Activated naive CD4-positive, alpha-beta T cell (primary cell): ENCODE data around the gene CHCHD4.
A peak's percentile ranks its signal among the peaks of the same experiment; 100 is the strongest.

Experiments used
- DNase-seq, 4 experiments: peaks; one replicate each; lab custom pipeline; 2025; lab: John Stamatoyannopoulos, UW

The CHCHD4 gene

DNA sequence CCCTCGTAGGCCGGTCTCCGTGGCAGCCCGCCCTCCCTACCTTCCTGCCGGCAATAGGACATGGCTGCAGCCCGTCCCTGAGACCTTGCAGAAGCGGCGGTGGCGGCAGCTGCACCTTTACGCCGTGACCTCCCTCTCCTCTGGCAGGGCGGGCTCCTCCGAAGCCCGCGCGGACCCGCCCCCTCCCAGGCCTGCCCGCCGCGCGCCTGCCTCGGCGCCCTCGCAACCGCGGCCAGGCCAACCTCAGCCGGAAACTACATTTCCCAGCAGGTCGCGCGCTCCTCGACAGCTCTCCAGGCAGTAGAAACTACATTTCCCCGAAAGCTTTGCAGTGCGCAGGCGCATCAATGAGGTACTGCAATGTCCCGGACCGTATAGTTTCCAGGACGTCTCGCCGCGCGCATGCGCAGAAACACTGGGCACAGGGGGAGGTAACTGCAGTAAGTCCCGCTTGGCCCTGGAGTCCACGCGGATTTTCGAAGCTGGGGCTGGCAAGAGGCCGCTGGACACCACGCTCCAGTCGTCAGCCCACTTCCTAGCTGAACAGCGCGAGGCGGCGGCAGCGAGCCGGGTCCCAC, at the start of gene CHCHD4, which contains the start of gene TMEM43:
Gene CHCHD4, minus strand, starts transcription at position 256 of the 578 bp plus-strand sequence. Its CDS starts 194 bp downstream, at position 62.
Gene TMEM43, plus strand, starts transcription at position 438 of the 578 bp plus-strand sequence. CDS start 142 bp downstream, outside the sequence.
- peak; percentile 93 to 97 (median 96) for DNase-seq

DNA sequence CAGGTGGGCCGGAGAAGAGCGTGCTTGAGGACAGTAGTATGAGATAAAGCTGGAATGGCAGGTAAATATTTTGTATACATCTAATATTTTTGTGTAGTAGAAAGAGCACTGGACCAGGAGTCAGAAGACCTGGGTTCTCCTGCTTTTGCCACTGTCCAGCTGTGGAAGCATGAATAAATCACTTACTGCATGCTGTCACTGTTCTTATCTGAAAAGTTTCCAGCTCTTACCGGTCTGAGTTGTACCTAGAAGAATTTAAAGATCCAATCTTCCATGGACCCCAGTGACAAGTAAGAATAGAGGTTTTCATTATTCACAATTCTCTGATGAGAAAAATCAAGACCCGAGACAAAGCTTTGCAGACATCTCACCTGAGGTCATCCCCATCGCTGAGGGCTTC, 47.8 kb upstream of the CHCHD4 start:
- DNase-seq: no peak

- DNase-seq: no peak
These were observed 46.0 kb upstream of the CHCHD4 start for GRCh38 chr3:14170531-14171159.

DNA sequence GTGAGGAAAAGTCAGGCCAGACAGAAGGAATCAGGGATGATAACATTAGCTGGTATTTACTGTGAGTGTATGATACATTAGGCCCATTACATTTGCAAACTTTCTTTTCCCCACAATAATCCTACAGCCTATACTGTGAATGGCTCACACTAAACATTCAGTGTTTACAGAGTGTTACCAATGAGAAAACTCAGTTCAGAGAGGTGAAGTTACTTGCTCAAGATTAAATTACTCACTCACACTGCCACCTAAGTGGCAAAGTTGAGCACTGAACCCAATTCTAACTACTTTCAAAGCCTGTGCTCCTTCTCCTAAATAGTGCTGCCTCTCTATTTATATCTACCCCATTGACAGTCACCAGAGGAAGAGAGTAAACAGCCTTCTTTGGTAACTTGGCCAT, 45.2 kb upstream of the CHCHD4 start:
- no peak for DNase-seq

DNA sequence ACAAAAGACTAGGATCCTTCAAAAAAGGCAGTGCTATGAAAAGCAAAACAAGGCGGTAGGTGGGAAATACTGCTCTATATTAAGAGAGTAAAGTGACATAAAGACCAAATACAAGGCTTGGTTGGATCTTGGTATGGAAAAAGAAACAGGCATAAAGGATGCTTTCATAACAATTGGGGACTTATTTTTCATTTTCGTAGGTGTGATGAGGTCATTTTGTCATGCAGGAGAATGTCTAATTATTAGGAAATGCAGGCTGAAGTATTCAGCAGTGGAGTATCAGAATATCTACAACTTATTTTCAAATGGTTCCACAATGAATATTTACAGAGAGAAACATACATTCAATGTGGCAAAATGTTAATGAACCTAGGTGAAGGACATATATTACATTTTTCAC, 44.8 kb upstream of the CHCHD4 start:
- DNase-seq: no peak

DNA sequence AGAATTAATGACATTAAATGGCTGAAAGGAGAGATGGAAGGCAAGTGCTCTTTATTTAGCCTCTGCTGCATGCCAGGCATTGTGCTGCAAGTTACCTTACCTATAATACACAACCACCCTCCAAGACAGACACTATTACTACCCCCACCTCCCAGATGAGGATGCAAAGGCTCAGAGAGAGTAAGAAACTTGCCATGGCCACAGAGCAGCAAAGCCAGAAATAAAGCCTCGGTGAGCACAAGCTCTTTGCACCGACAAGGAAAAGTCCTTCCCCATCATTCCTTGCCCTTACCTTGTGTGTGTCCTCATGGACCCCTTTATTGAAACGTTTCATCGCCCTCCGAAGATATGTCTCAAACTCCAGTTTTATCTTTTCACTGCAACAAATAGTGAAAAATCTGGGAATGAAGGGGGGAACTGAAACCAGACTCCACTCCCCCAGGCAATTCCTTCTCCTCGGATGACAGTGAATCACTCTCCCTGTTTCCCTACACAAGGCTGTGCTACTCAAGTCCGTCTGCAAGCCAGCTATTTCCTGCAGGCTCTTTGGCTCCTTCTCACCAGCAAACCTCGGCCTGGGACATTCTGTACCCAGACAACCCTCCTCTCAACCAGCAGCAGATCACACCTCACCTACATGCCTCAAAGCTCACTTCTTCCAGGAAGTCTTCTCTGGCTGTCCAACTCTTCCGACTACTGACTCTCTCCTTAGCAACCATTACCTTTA, 42.4 kb upstream of the CHCHD4 start:
- DNase-seq: no peak

DNA sequence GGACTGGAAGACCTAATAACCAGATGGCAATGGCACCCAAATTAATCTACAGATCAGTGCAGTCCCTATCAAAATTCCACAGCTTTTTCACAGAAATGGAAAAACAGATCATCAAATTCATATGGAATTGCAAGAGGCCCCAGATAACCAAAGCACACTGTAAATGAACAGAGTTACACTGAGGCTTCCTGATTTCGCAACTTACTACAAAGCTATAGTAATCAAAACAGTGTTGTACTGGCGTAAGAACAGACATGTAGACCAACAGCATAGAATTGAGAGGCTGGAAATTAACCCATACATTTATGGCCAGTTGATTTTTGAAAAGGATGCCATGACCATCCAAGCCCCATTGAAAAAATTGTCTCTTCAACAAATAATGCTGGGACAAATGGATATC, 37.5 kb upstream of the CHCHD4 start:
- DNase-seq: no peak

DNA sequence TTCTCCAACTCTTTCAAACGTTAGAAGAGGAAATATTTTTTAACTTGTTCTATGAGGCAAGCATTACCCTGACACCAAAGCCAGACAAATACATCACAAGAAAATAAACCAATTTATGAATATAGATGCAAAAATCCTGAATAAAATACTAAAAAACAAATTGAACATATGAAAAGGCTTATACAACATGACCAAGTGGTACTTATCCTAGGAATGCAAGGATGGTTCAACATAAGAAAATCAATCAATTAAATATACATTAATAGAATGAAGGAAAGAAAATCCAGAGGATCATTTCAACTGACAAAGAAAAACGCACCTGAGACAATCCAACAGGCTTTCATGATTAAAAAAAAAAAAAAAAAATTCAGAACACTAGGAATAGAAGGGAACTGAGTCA, 36.6 kb upstream of the CHCHD4 start:
- DNase-seq: no peak

DNA sequence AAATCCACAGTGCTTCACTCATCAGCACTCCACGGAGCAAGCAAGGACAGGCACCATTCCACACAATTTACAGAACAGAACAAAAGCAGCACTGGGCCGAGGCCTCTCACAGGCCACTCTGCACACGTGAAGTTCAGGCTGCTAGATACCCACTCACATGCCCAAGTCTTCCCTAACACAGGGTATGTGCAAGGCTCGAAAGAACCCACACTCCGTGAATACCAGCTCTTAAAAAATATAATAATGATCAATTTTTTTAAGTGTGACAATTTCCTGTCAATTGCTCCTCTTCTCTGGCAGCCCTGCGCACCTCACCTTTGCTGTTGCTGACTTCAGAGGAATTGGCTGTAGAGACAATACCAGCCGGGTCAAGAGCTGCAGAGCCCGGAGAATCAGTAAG, 34.8 kb upstream of the CHCHD4 start:
- DNase-seq: no peak

- DNase-seq: no peak
These were observed 33.7 kb upstream of the CHCHD4 start for GRCh38 chr3:14158370-14158769.

- no peak for DNase-seq
These were observed 33.3 kb upstream of the CHCHD4 start for GRCh38 chr3:14157951-14158350.

DNA sequence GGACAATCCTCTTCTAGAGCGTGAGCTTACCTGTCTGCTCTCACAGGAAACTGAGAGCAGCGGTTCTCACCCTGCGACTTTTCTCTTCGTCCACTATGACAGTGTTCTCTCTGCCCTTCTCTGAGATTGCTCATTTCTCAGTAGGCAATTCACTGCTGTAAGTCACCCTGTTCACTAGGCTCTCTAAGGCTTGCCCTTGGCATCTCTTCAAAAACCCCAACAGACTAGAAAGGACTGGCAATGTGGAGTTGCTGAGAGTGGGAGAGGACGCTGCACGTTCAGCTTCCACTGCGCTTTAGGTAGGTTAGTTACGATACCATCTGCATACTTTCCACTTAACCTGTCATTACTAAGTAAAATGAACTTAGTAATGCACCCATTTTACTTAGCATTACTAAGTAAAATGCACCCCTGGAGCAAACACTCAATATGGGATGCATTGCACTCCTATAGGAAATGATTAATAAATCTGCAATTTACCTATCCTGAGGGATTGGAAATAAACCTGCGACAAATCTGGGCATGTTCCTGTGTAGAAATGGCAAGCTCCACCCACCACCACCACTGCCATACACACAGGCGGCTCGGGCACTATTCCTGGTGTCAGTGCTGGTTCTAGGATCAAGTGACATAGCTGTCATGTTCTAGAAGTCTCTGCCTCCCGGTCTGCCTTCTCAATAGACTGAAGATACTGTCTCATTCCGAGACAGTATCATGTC, 32.3 kb upstream of the CHCHD4 start:
- DNase-seq: no peak

GRCh38 chr3:14156201-14156600, 31.5 kb upstream of the CHCHD4 start:
- DNase-seq: no peak

DNA sequence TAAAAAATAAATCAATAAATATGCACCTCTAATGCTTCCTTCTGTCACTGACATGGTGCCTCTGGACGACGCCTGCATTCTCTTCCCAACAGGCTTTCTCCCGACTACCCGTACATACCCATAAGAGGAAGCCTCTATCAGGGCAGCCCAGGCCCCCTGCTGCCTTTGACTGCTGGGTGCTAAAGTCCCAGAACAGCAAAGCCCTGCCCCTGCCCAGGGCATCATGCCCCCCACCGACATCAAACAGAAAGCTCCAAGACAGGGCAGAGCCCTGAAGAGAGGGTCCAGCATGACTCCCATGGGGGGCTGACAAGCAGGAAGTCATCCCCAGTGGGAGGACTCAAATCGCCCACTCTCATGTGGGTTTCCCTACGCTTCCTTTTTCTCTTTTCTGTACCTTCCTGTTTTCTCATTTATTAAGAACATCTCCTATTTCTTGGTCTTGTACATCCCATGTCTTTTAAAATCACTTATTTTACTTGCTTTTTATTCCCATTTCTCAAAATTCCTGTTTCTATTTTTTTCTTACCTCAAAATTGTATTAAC, 30.3 kb upstream of the CHCHD4 start:
- DNase-seq: no peak

DNA sequence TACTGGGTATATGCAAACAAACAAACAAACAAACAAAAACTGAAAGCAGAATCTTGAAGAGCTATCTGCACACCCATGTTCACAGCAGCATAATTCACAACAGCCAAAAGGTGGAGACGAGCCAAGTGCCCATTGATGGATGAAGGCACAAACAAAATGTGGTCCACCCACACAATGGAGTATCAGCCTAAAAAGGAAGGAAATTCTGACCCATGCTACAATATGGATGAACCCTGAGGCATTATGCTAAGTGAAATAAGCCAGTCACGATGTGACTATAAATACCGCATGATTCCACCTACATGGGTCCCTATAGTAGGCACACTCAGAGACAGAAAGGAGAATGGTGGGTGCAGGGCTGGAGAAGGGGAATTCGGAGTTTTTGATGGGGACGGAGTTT, 29.6 kb upstream of the CHCHD4 start:
- DNase-seq: no peak

DNA sequence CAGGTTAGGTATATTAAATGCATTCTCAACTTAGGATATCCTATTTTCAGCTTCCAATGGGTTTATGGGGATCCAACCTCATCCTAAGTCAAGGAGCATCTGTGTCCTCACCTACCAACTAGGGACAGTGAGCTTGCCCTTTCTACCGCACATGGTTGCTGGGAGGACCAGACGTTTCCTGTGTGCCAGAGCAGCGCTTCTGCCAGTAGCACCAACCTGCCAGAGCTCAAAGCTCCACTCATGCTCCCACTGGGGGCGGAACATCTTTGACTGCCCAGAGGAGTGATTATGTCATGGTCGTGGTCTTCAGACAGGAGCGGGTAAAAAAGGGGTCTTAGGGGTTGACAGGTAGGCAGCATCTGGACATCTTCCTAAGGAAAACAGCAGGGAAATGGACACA, 29.0 kb upstream of the CHCHD4 start:
- no peak for DNase-seq

- no peak for DNase-seq
These were observed 28.3 kb upstream of the CHCHD4 start for GRCh38 chr3:14152963-14153355.

DNA sequence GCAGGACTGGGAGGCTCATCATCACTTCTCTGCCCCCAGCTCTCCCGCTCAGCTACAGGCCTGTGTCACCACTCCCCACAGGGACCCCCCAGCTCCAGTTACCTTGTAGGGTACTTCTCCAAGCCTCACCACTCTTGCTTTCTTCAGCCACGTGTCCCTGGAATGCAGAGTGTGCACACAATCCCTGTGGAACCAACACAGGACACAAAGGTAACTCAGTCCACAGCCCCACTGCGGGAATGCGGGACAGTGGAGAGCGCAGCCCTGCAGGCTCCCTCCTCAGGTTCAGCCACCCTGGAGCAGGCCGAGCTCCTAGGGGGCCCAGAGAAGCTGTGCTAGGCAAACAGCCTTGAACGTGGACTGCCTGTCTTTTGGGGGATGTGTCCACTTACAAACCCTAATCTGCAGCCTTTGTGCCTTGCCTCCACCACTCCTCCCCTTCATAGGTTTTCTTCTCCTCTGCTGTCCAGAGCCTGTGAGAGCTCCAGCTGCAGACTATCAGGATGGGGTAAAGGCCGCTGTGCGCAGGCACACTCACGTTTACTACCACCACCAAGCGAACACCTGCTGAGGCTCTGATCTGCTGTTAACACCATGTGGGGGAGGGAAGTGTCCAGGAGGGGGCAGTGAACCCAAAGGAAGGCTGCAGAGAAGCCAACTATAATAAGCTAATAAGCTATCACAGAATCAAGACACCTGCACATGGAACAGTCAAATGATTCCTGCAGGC, 27.7 kb upstream of the CHCHD4 start:
- no peak for DNase-seq

DNA sequence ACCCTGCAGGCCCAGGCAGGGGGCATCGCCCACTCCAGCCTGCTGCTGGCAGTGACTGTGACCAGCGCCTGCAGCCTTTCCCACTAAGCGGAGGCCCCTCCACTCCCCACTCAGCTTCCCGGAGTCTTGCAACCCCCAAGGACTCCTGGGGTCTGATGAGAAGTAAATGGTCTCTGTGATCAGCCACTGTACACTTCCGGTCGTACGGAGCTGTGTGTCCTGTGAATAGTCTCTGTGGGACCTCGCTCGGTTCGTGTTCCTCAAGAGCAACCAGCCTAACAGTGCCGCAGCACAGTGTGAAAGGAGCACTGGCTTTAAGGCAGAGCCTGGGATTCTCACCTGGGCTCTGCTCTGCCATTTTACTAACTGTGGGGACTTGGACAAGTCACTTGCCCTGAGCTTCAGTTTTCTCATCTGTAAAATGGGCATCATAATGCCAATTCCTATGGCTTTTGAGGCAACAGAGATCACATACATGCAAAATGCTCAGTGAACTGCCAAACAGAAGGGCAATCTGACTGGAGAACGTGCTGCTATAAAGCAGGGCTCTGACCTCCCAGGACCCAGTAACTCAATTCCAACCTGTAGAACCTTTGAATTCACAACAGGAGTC, 26.9 kb upstream of the CHCHD4 start:
- no peak for DNase-seq

GRCh38 chr3:14150491-14151230, 26.0 kb upstream of the CHCHD4 start:
- no peak for DNase-seq

DNA sequence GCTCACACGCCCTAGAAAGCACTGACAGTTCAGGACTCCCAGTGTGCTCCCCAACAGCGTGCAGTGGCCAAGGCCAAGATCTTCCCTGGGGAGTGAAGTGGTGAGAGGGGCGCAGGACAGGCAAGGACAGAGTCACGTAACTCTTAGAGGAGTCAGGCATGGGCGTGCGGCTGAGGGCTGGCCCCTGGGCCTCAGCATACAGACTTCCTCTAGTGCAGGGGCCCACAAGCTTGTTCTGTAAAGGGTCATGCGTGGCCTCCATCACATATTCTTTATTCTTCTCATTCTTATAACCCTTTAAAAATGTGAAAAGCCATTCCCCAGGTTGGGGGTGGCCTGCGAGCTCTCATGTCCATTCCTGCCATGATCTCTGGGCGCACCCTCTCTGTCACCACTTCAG, 25.4 kb upstream of the CHCHD4 start:
- DNase-seq: no peak
